KMS-11 (cell line): Measurements from ENCODE around the gene ABCC5.

ENCODE experiments used
- H2AFZ ChIP-seq: fragments of 200-600 bp; sonication (generic); 2 replicates; pipeline ENCODE4 v1.6.1; 2016; ENCODE audit warnings: antibody characterized with exemption, mixed run types, low read depth
- H3K27ac ChIP-seq: fragments of 200-600 bp; sonication (generic); 2 replicates; pipeline ENCODE4 v1.6.1; 2016; ENCODE audit warnings: mild to moderate bottlenecking, mixed run types
- H3K27me3 ChIP-seq: fragments of 200-600 bp; sonication (generic); 2 replicates; pipeline ENCODE4 v1.6.1; 2017; ENCODE audit warnings: mild to moderate bottlenecking, low read depth, mixed run types, moderate library complexity; ENCODE audit not compliant: insufficient read depth
- H3K36me3 ChIP-seq: fragments of 200-600 bp; sonication (generic); 2 replicates; pipeline ENCODE4 v1.6.1; 2017; ENCODE audit warnings: mild to moderate bottlenecking, mixed run types; ENCODE audit not compliant: insufficient read depth
- H3K4me1 ChIP-seq: fragments of 200-600 bp; sonication (generic); 2 replicates; pipeline ENCODE4 v1.6.1; 2016; ENCODE audit warnings: mild to moderate bottlenecking, low read depth, mixed run types; ENCODE audit not compliant: poor library complexity, severe bottlenecking
- H3K4me2 ChIP-seq: fragments of 200-600 bp; sonication (generic); 2 replicates; pipeline ENCODE4 v1.7.0; 2016; ENCODE audit warnings: mild to moderate bottlenecking, mixed run types
- H3K4me3 ChIP-seq: fragments of 200-600 bp; sonication (generic); IDR thresholded peaks from 2 replicates; pipeline ENCODE4 v1.6.1; 2017; ENCODE audit warnings: low read depth, low read length, mixed read lengths; ENCODE audit not compliant: insufficient read depth
- H3K79me2 ChIP-seq: fragments of 200-600 bp; sonication (generic); 2 replicates; pipeline ENCODE4 v1.6.1; 2016; ENCODE audit warnings: low read depth, mixed run types; ENCODE audit not compliant: insufficient read depth
- H3K9ac ChIP-seq: fragments of 200-600 bp; sonication (generic); 2 replicates; pipeline ENCODE4 v1.6.1; 2016; ENCODE audit warnings: mild to moderate bottlenecking, mixed run types
- H4K20me1 ChIP-seq: fragments of 200-600 bp; sonication (generic); 2 replicates; pipeline ENCODE4 v1.6.1; 2016; ENCODE audit warnings: mild to moderate bottlenecking, mixed run types; ENCODE audit not compliant: insufficient read depth
- CTCF ChIP-seq: fragments of 200-600 bp; sonication (generic); conservative IDR thresholded peaks from 2 replicates; pipeline ENCODE4 v1.6.1; 2017; ENCODE audit warnings: low read depth, mild to moderate bottlenecking, antibody characterized with exemption, low read length, moderate library complexity, mixed read lengths

ABCC5 gene

GRCh38 chr3:184005941-184006507 is 11.7 kb downstream of the ABCC5 start:
- H3K79me2 ChIP-seq, result no peaks in the 10 kb centered on the region
- no peaks in the 10 kb centered on the region for H3K27me3 ChIP-seq
- no peak overlapping the region for H3K4me3 ChIP-seq
- no peaks in the 10 kb centered on the region for H3K36me3 ChIP-seq
- peak overlapping the region; percentile 5; the same call in 1 of the 2 replicates for H3K9ac ChIP-seq
- no peaks in the 10 kb centered on the region; the same call in 1 of the 2 replicates for H4K20me1 ChIP-seq
- TF ChIP-seq CTCF, result no peak
- peak overlapping the region; percentile 34; the same call in 1 of the 2 replicates for H3K27ac ChIP-seq
- H2AFZ ChIP-seq, result no peak overlapping the region
- peaks cover 20% of the 10 kb centered on the region for H3K4me1 ChIP-seq
- H3K4me2 ChIP-seq, result peak overlapping the region; percentile 30

- Histone ChIP-seq H3K79me2 (no peaks in the 10 kb centered on the region), H3K27ac (no peak overlapping the region), H2AFZ (no peak overlapping the region), H3K4me2 (no peak overlapping the region), H3K4me3 (no peak overlapping the region), H3K4me1 (peaks cover 20% of the 10 kb centered on the region), H4K20me1 (no peaks in the 10 kb centered on the region; the same call in 1 of the 2 replicates), H3K36me3 (no peaks in the 10 kb centered on the region), H3K9ac (no peak overlapping the region), H3K27me3 (no peaks in the 10 kb centered on the region)
- no peak for TF ChIP-seq CTCF
These were observed 13.2 kb downstream of the ABCC5 start for GRCh38 chr3:184004476-184004875.

GRCh38 chr3:184003187-184003967 is 14.3 kb downstream of the ABCC5 start:
- no peak overlapping the region for H2AFZ ChIP-seq
- TF ChIP-seq CTCF, result no peak
- no peak overlapping the region for H3K4me2 ChIP-seq
- no peak overlapping the region for H3K4me3 ChIP-seq
- no peaks in the 10 kb centered on the region for H3K36me3 ChIP-seq
- peaks cover 20% of the 10 kb centered on the region for H3K4me1 ChIP-seq
- H3K9ac ChIP-seq, result no peak overlapping the region
- no peaks in the 10 kb centered on the region for H3K79me2 ChIP-seq
- no peaks in the 10 kb centered on the region; the same call in 1 of the 2 replicates for H4K20me1 ChIP-seq
- no peak overlapping the region for H3K27ac ChIP-seq
- no peaks in the 10 kb centered on the region for H3K27me3 ChIP-seq

GRCh38 chr3:184002469-184002868 is 15.2 kb downstream of the ABCC5 start:
- Histone ChIP-seq H2AFZ (no peak overlapping the region), H3K79me2 (no peaks in the 10 kb centered on the region), H4K20me1 (no peaks in the 10 kb centered on the region; the same call in 1 of the 2 replicates), H3K27me3 (no peaks in the 10 kb centered on the region), H3K4me2 (no peak overlapping the region), H3K27ac (no peak overlapping the region), H3K9ac (no peak overlapping the region), H3K36me3 (no peaks in the 10 kb centered on the region), H3K4me1 (peaks cover 20% of the 10 kb centered on the region), H3K4me3 (no peak overlapping the region)
- no peak for TF ChIP-seq CTCF
